HG03139 (cell line): ENCODE results near the gene ST7L.
A peak's percentile ranks its signal among the peaks of the same experiment; 100 is the strongest.

Experiments used
- ATAC-seq: cut with Tn5 transposase; IDR thresholded peaks from one replicate; pipeline ENCODE4 v1.9.1; 2021; ENCODE audit not compliant: unreplicated experiment

ST7L gene

DNA sequence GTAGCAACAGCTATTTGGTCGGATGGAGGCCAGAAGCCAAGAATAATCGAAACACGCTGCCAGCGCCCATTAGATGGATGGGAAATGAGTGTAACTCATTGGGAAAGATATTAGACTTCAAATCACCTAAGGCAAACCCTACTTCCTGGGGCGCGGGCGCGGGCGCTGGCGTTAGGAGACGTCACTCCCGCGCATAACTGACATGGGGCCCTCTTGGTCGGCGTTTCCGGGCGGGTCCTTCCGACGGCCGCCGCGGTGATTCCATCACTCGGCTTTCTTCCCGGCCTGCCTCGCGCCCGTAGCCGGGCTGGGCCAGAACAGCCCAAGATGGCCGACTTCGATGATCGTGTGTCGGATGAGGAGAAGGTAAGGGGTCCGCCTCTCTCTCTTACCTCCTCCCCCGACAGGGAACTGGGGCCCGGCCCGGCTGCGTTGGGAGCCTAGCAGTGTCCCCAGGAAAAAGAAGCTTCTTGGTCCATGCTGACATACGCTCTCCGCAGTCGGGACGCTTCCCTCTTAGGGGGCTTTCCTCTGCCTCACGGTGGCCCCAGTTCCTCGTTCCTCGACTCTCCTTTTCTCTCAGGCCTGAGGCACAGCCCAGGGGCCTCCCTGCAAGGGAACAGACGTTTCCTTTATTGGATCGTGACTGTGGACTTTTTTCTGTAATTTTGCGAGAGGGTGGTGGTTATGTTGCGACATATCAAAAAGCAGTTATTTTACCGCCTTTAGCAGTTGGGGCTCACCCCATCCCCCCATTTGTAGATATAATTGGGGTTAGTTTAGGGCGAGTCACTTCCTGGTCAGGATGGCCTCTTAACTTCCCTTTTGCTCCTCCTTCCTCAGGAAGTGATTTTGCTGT is 806 bp upstream of the ST7L start, which contains the start of gene CAPZA1:
CAPZA1 (plus strand) TSS at position 315 of the 859 bp plus-strand sequence; CDS start at position 328, 13 bp downstream.
- ATAC-seq, result peak; percentile 80

DNA sequence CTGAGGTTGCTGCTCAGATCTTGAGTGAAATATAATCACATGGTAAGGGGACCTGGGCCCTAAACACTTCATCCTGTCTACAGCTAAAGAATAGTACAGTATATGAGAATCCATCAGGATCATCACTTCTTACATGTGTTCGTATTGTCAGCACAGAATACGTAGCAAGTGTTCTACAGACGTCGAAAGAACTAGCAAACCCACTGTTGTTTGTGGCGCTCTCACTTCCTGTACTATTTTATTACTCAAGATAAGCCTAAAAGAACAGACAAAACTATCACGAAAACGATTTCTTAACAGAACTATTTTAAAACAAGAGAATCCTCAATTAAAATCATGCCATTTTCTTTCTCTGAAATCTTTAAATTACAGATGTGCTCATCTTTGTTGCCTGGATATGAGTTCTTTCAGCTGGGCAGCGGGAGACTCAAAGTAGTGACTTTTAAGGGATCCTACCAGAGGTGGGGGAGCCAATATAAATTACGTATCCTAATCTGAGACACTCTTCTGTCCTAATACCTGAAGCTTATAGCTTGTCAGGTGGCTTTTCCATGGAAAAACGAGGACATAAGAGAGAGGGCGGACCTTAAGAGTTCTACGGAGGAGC is 724 bp downstream of the ST7L start:
- no peak for ATAC-seq

DNA sequence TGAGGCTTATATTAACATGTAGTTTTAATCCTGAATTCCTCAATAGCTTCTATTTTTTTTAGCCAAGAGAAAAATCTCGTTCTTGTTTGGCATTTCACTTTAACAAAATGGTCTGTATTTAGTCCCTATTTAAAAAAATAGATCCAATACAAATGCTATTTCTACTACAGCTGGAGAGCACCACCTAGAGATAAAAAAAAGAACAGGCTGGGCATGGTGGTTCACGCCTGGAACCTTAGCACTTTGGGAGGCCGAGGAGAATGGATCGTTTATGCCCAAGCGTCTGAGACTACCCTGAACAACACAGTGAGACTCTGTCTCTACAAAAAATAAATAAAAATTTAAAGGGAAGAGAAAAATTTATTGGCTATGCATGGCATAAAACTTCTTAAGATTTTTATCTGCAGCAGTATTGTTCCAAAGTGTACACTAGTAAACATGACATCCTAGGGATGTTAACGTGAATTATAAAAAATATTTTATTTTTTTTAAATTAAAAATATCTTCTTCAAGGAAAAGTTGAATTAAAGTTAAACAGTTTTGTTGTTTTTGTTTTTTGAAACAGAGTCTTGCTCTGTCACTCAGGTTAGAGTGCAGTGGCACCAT is 4.4 kb downstream of the ST7L start:
- ATAC-seq, result no peak

DNA sequence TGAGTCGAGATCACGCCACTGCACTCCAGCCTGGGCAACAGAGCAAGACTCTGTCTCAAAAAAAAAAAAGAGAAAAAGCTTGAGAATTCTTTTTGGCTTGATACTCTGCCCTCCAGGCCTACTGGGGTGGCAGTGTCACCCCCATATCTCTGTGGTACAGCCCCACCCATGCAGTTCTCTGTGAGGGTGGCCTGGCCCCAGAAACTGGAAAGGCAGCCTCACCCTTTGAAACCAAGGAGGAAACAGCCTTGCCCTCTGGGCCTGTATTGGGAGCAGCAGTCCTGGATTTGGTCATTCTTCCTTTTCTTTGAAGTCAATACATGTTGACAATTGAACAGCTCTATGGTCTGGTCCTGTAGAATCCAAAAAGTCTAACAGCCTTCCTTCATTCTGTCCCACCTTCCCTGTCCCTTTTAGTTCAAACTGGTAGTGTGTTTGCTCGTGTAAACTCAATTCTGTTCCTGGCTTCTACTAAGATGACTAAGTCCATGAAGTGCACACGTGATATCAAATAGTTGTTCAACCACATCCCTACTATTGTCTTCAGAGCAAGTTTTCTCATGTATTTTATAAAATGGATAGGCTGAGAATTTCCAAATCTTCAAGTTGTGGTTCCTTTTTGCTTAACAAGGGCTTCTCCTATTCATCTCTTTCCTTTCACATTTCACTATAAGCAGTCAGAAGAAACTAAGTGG is 13.2 kb downstream of the ST7L start:
- no peak for ATAC-seq

DNA sequence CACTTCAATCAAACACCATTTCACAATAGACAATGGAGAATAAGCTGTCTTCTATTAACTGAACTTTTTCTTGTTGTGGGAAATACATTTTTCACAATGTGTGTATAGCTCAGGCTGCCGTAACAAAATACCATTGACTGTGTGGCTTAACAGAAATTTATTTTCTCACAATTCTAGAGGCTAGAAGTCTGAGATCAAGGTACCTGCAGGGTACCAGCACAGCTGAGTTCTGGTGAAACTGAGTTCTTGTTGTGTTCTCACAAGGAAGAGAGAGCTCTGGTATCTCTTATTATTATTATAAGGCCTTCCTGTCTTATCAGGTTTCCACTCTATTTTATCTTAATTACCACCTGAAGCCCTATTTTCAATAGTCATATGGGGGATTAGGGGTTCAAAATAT is 15.4 kb downstream of the ST7L start:
- ATAC-seq, result no peak

DNA sequence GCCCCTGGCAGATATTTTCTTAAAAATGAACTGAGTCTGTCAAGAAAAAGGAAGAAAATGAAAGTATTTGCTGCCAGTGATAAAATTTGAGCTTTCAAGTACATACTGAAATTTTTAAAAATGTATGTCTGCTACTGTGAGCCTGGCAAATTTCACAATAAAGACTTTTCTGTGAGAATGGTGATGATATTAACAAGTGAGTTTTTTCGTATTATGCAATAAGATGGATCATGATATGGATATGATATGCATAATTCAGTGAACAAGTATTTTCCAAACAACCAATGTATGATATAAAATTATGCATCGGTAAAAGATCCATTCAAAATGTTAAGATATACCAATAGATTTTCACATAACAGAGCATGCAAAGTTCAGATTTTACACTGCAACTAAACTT is 15.9 kb downstream of the ST7L start:
- ATAC-seq, result no peak

DNA sequence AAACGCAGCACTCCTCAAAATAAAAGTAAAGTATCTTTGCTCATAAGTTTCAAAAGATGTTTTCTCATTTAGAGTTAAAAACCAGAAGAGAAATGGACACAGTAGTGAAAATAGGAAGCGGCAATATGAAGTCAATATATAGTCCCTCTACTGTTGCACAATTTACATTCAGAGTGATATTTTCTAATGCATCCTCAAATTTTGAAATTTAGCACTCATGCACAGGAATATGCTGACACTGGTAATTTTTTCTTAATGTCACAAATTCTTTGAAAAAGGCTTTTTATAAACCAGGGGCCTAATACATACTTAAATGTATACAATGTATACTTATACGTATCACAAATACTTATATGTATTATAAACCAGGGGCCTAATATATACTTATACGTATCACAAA is 19.5 kb downstream of the ST7L start:
- no peak for ATAC-seq

DNA sequence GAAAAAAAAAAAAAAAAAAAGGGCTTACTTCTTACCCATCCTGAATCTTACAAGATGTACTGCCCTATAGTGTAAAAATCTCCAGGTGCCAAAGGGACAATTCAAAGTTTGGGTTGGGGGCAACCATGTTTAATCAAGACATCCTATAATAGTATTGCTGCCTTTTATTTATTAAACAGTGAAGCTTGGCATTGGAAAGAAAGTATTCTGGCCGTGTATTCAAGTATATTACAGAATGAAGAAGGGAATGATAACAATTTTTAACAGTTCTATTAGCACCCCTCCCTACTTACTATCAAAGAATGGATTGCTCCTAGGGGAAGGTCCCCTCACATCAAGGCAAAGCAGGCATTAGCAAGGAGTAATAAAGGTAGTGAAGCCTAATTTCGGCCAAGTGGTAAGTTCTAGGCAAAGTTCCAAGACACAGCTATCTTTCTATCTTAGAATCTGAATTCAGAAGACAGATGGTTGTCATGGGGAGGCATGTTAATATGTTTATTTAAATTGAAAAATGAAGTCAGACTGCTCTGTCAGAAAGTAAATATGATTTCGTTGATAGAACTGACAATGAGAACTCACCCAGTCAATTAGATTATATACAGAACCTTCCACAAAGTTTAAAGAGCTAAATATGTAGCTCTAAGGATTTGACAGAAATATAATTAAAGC is 24.6 kb downstream of the ST7L start:
- no peak for ATAC-seq

DNA sequence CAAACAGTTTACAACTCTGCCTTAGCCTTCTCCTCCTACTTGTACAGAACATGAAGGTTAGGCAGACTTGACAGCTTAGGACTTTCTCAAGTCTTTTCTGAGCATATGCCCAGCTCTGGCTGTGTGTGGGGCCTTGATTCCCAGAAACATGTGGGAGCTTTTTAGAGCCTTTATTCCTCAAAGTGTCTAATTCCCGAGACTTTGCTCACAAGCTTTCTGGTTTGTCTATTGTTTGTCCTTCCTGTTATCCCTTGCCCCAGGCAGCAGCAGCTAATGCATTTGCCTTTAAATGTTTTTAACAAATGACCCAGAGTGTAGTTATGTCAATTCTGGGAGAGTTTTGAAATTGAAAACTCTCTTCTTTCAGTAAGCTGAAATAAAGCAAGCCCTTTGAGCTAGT is 29.2 kb downstream of the ST7L start:
- no peak for ATAC-seq

DNA sequence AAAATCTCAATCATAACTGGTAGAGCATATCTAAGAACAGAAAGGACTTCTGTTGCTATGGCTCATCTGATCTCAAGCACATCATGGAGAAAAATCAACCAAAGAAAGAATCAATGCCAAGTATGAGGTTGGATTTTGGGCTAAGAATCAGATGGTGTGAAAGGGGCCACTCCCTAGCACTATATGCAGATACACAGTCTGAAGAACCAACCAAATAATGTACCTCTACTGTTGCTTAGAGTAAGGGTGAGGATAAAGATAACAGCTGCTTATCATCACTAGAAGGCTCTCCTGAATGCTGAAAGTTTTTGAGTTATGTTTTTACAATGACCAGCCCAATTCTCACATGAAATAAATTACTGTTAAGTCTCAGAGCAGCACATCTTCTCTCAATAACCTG is 35.6 kb downstream of the ST7L start:
- no peak for ATAC-seq

DNA sequence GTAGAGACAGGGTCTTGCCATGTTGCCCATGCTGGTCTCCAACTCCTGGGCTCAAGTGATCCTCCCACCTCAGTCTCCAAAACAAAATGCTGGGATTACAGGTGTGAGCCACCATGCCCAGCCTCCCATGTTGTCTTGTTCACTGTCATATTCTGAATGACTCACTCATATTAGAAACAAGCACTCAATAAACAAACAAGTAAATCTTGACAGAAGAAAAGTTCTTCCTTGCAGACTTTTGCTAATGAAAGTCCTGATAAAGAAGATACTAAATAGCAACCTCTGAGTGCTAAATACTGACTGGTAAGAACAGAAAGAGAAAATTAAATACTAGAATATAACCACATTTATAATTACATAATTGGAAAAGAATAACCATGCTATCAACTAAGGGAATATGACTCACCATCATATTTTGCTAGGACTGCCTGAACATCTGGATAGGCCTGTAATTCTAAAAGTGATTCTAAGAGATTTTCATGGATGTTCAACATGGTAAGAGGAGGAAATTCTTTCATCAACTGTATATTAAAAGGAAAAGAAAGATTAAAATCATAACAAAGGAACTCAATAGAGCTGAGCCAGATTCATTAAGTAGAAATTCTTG is 37.3 kb downstream of the ST7L start:
- ATAC-seq, result no peak

DNA sequence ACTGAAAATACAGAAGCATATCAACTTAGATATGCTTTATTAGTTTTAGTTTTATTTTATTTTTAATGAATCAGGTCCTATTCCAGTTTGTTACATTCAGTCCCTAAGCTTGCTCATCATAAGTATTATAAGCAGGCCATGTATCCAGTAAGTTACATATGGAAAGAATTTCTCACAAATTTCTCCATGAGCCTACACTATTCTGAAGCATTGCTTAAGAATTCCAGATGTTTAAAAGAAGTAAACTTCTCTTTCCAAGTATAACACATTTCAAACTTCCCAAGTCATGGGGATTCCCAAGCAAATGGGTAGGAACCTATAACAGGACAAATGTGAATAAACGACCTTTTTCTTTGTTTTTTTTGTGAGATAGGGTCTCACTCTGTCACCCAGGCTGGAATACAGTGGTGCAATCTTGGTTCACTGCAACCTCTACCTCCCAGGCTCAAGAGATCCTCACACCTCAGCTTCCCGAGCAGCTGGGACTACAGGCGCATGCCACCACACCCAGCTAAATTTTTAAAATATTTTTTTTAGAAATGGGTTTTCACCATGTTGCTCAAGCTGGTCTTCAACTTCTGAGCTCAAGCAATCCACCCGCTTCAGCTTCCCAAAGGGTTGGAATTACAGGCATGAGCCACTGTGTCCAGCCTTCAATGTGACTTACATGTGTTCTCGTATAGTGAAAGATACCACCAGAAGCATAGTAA is 39.0 kb downstream of the ST7L start:
- ATAC-seq, result no peak

DNA sequence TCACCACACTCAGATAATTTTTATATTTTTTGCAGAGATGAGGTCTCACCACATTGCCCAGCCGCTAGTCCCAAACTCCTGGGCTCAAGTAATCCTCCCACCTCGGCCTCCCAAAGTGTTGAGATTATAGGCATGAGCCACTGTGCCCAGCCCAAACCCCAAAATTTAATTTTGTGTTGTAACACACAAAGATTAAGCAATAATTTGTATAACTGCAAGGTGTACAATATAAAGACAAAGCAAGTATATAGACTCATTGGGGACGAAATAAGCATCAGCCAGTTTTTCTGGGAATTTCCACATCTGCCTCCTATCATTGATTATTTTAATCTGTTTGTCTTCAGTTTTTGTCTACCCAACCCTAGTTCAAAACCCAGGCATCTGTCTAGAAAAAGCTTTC is 42.7 kb downstream of the ST7L start:
- no peak for ATAC-seq

DNA sequence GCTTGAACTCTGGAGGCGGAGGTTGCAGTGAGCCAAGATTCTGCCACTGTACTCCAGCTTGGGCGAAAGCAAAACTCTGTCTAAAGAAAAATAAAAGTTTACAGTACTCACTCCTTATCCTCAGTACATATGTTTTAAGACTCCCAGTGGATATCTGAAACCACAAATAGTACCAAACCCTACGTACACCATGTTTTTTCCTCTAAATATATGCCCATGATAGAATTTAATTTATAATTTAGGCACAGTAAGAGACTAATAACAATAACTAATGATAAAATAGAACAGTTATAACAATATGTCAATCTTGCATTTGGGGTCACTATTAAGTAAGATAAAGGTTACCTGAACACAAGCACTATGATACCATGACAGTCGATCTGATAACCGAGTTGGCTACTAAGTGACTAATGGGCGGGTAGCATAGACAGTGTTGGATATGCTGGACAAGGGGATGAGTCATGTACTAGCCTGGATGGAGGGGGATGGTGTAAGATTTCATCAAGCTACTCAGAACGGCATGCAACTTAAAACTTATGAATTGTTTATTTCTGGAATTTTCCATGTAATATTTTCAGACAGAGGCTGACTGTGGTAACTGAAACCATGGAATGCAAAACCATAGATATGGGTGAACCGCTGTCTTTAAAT is 43.7 kb downstream of the ST7L start:
- ATAC-seq, result no peak

DNA sequence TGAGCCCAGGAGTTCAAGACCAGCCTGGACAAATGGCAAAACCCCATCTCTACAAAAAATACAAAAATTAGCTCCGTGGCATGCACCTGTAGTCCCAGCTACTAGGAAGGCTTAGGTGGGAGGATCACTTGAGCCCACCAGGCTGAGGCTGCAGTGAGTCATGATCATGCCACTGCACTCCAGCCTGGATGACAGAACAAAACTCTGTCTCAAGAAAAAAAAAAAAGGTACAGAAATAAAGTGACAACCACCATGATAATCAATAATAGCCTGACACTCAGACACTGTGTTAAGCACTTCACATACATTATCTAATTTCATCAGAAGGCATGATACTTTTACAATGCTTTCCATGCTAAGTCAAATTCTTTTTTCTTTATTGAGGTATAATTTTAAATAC is 53.1 kb downstream of the ST7L start:
- ATAC-seq, result no peak

DNA sequence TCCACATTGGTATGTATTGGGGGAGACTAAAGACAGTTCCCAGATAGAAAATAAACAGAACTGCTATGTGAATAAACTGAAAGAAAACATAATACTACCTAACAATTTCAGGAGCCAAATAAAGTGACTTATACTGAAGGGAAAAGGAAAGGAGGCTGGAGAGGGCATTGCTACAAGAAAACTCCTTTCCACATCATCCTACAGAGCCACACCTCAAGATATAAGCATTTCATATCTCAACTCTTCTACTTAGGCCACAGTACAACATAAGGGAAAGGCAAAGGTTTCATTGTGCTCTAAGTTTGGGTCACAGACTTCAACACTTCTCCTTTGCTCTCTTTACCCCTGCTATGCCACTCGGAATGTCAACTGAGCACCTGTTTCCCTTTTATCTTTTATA is 54.9 kb downstream of the ST7L start:
- no peak for ATAC-seq

DNA sequence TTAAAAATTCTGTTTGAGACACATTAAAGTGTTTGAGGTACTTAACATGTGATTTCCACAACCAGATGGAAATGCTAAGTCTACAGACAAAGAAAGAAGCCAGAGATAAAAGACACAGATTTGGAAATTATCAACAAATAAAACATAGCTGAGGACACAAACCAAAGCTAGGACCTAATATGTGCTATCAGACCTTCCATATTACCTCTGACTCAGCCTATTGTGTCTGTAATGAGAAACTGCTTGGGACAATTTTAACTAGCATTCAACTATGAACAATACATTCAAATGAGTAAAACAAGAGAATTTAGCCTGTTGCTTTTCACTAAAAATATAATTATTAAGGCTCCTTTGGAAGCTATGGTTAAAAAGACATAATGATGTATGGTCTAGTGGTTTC is 55.6 kb downstream of the ST7L start:
- no peak for ATAC-seq

DNA sequence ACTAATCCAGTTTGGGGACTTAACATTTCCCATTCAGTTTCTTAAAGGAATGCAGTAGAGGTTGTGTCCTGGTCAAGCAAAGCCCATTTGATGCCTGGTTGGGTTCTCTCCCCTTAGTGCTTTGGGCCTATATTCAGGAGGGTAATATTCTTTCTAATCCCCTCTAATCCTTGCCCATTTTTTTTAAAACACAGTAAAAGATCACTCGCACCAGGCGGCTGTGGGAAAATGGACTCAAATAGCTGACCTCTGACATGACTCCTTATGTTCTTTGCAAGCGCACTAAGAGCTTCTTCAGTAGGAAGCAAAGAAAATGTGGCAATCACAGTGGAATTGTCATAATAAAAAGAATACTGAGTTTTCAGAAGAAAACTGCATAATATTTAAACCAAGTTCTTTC is 60.3 kb downstream of the ST7L start:
- no peak for ATAC-seq

DNA sequence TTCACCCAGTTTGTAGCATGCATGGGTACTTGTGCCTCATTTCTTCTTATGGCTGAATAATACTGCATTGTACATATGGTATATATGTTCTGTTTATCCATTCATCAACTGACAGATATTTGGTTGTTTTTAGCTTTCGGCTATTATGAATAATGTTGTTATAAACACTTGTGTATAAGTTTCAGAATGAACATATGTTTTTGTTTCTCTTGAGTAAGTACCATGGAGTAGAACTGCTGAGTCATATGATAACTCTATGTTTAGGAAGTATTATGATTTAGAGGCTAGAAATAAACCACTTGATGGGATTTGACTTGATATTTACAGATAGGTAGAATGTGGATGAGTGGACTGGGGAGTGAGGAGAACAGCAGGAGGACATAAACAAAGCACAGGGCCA is 61.6 kb downstream of the ST7L start:
- ATAC-seq, result no peak

DNA sequence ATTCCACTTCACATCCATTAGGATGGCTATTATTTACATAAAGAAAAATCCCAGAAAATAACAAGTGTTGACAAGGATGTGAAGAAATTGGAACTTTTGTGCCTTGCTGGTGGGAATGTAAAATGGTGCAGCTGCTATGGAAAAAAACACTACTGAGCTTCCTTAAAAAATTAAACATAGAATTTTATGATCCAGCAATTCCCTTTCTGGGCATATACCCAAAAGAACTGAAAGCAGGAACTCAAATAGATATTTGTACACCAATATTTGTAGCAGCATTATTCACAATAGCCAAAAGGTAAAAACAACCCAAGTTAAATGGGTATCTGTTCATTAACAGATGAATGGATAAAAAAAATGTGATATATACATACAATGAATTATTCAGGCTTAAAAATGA is 64.5 kb downstream of the ST7L start:
- ATAC-seq, result no peak
